RWPE2 (cell line): ENCODE measurements around the gene PSMD3.
A peak's percentile ranks its signal among the peaks of the same experiment; 100 is the strongest.
"Not testable (repeated sequence)": the region's sequence is repeated elsewhere in the genome, so short reads cannot be mapped to it uniquely, and the experiment has no call there.

Source experiments
- ATAC-seq: fragments of 200-7000 bp; cut with Tn5 transposase; 3 replicates; pipeline ENCODE4 v1.9.1; 2021; ENCODE audit warnings: low read depth
- DNase-seq: peaks from one replicate; pipeline ENCODE4 v3.0.0-alpha.2; 2020; ENCODE audit warnings: low spot score
- H3K27ac ChIP-seq: fragments of 450-650 bp; 2 replicates; pipeline ENCODE4 v1.5.1; 2017; ENCODE audit warnings: mild to moderate bottlenecking; ENCODE audit not compliant: poor library complexity, severe bottlenecking
- H3K27me3 ChIP-seq: fragments of 250-450 bp; sonication (Bioruptor Pico); 2 replicates; pipeline ENCODE4 v1.5.1; 2021; ENCODE audit warnings: mild to moderate bottlenecking, moderate library complexity; ENCODE audit not compliant: insufficient read depth, poor library complexity, severe bottlenecking
- H3K36me3 ChIP-seq: fragments of 250-450 bp; sonication (Bioruptor Pico); 2 replicates; pipeline ENCODE4 v1.5.1; 2020; ENCODE audit warnings: low read depth, mild to moderate bottlenecking, moderate library complexity
- H3K4me1 ChIP-seq: fragments of 250-450 bp; sonication (Bioruptor Pico); 2 replicates; pipeline ENCODE4 v1.5.1; 2021; ENCODE audit warnings: mild to moderate bottlenecking, moderate library complexity; ENCODE audit not compliant: insufficient read depth, poor library complexity, severe bottlenecking
- H3K4me3 ChIP-seq: fragments of 250-450 bp; sonication (Bioruptor Pico); 2 replicates; pipeline ENCODE4 v1.5.1; 2021; ENCODE audit warnings: mild to moderate bottlenecking, moderate library complexity; ENCODE audit not compliant: severe bottlenecking
- H3K9me3 ChIP-seq: fragments of 250-450 bp; sonication (Bioruptor Pico); 2 replicates; pipeline ENCODE4 v1.5.1; 2021; ENCODE audit warnings: mild to moderate bottlenecking, moderate library complexity; ENCODE audit not compliant: severe bottlenecking
- TF ChIP-seq, protein P1 (sequence below): fragments of 450-650 bp; IDR thresholded peaks from one replicate; pipeline ENCODE4 v1.5.1; 2017; ENCODE audit warnings: mild to moderate bottlenecking, moderate library complexity; ENCODE audit not compliant: poor library complexity, severe bottlenecking

The PSMD3 gene

DNA sequence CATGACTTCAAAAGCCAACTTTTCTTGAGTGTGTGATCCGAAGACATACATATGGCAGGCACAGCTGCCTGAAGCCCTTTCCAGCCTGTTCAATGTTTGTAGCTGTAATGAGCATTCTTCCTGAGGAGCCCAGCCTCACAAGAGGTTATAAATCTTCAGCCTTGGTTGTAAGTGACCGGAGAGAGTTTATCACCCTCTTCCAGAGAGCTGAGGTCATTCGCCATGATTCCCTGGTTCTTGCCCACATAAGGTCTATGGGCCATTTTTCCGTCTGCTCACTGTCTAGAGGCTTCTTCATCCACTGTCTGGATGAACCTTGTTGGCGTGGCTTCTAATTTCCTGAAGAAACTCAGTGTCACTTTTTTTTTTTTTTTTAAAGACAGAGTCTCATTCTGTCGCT lies 24.9 kb downstream of the PSMD3 start:
- H3K27me3 ChIP-seq, result no peaks in the 10 kb centered on the region
- no peak overlapping the region for H3K27ac ChIP-seq
- no peaks in the 10 kb centered on the region for H3K36me3 ChIP-seq
- no peaks in the 10 kb centered on the region for H3K4me1 ChIP-seq
- no peak overlapping the region for H3K4me3 ChIP-seq
- DNase-seq (no peak), ATAC-seq (no peak)
- TF ChIP-seq, protein P1, sequence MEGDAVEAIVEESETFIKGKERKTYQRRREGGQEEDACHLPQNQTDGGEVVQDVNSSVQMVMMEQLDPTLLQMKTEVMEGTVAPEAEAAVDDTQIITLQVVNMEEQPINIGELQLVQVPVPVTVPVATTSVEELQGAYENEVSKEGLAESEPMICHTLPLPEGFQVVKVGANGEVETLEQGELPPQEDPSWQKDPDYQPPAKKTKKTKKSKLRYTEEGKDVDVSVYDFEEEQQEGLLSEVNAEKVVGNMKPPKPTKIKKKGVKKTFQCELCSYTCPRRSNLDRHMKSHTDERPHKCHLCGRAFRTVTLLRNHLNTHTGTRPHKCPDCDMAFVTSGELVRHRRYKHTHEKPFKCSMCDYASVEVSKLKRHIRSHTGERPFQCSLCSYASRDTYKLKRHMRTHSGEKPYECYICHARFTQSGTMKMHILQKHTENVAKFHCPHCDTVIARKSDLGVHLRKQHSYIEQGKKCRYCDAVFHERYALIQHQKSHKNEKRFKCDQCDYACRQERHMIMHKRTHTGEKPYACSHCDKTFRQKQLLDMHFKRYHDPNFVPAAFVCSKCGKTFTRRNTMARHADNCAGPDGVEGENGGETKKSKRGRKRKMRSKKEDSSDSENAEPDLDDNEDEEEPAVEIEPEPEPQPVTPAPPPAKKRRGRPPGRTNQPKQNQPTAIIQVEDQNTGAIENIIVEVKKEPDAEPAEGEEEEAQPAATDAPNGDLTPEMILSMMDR, result no peak
- H3K9me3 ChIP-seq, result no peaks in the 10 kb centered on the region

DNA sequence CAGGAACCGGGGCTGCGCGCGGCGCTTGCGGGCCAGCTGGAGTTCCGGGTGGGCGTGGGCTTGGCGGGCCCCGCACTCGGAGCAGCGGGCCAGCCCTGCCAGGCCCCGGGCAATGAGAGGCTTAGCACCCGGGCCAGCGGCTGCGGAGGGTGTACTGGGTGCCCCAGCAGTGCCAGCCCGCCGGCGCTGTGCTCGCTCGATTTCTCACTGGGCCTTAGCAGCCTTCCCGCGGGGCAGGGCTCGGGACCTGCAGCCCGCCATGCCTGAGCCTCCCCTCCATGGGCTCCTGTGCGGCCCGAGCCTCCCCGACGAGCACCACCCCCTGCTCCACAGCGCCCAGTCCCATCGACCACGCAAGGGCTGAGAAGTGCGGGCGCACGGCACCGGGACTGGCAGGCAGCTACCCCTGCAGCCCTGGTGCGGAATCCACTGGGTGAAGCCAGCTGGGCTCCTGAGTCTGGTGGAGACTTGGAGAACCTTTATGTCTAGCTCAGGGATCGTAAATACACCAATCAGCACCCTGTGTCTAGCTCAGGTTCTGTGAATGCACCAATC lies 30.4 kb downstream of the PSMD3 start:
- not testable (repeated sequence) for H3K27ac ChIP-seq, DNase-seq, H3K36me3 ChIP-seq, H3K9me3 ChIP-seq, H3K4me3 ChIP-seq, H3K27me3 ChIP-seq, ATAC-seq
- H3K4me1 ChIP-seq, result peaks cover 15% of the 10 kb centered on the region

DNA sequence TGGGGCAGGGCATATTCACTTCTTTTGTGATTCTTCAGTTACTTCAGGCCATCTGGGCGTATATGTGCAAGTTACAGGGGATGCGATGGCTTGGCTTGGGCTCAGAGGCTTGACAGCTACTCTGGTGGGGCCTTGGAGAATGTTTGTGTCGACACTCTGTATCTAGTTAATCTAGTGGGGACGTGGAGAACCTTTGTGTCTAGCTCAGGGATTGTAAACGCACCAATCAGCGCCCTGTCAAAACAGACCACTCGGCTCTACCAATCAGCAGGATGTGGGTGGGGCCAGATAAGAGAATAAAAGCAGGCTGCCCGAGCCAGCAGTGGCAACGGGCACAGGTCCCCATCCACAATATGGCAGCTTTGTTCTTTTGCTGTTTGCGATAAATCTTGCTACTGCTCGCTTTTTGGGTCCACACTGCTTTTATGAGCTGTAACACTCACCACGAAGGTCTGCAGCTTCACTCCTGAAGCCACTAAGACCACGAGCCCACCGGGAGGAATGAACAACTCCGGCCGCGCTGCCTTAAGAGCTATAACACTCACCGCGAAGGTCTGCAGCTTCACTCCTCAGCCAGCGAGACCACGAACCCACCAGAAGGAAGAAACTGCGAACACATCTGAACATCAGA lies 31.5 kb downstream of the PSMD3 start:
- not testable (repeated sequence) for H3K36me3 ChIP-seq, H3K27ac ChIP-seq, DNase-seq, ATAC-seq, H3K27me3 ChIP-seq, H3K4me3 ChIP-seq, H3K9me3 ChIP-seq
- H3K4me1 ChIP-seq, result peaks cover 15% of the 10 kb centered on the region

DNA sequence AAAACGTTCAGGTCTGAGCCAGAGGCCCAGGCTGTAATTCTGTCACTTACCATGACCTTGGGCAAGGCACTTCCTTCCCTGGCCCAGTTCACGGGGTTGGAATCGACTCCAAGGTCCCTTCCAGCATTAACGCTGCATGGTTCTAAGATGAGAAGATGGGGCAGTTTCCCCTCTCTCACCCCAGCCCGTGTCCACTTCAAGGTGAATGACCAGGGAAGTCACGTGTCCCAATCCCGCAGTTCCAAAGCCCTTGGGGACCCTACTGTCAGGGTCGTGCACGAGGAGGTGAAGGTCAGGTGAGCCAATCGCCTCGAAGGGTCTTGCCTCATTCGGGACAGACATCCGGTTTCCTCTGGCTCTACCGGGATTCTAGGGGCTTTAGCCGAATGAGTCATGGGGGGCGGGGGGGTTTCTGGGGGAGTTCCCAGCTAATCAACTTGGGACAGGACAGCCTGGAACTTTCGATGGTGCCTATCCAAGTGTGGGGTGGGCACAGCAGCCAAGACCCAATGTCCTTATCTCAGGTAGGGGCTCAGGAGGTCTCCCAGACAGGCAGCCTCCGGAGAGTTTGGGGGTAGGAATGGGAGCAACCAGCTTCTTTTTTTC lies 33.9 kb downstream of the PSMD3 start:
- Histone ChIP-seq H3K4me3 (no peak overlapping the region), H3K27me3 (no peaks in the 10 kb centered on the region), H3K27ac (peak overlapping the region; percentile 93), H3K9me3 (no peaks in the 10 kb centered on the region), H3K36me3 (peaks cover 19% of the 10 kb centered on the region), H3K4me1 (peaks cover 32% of the 10 kb centered on the region)
- TF ChIP-seq, protein P1, result no peak
- ATAC-seq (no peak), DNase-seq (no peak)

DNA sequence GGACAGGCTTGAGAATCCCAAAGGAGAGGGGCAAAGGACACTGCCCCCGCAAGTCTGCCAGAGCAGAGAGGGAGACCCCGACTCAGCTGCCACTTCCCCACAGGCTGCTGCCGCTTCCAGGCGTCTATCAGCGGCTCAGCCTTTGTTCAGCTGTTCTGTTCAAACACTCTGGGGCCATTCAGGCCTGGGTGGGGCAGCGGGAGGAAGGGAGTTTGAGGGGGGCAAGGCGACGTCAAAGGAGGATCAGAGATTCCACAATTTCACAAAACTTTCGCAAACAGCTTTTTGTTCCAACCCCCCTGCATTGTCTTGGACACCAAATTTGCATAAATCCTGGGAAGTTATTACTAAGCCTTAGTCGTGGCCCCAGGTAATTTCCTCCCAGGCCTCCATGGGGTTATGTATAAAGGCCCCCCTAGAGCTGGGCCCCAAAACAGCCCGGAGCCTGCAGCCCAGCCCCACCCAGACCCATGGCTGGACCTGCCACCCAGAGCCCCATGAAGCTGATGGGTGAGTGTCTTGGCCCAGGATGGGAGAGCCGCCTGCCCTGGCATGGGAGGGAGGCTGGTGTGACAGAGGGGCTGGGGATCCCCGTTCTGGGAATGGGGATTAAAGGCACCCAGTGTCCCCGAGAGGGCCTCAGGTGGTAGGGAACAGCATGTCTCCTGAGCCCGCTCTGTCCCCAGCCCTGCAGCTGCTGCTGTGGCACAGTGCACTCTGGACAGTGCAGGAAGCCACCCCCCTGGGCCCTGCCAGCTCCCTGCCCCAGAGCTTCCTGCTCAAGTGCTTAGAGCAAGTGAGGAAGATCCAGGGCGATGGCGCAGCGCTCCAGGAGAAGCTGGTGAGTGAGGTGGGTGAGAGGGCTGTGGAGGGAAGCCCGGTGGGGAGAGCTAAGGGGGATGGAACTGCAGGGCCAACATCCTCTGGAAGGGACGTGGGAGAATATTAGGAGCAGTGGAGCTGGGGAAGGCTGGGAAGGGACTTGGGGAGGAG lies 34.7 kb downstream of the PSMD3 start, which contains the start of gene CSF3:
Gene CSF3, plus strand, starts transcription at position 436 of the 993 bp plus-strand sequence. Its CDS starts 35 bp downstream, at position 471.
- Histone ChIP-seq H3K4me3 (peak within 1 kb of the TSS; percentile 19), H3K4me1 (peaks cover 40% of the 10 kb centered on the region), H3K9me3 (no peaks in the 10 kb centered on the region), H3K27ac (peak within 1 kb of the TSS; percentile 93), H3K27me3 (no peaks in the 10 kb centered on the region), H3K36me3 (peaks cover 27% of the 10 kb centered on the region)
- no peak for DNase-seq
- TF ChIP-seq, protein P1, result no peak
- ATAC-seq, result peak; percentile 20
